Spleen (tissue), 11 donors: Measurements from ENCODE around the gene EBPL. TPM values are rescaled to one million over a fixed set of nuclear protein-coding genes. Genes with fewer than 3 reads are reported as not detected.

ENCODE experiments used
- DNase-seq: peaks from one replicate; pipeline ENCODE4 v3.0.0-alpha.2; 2020
- H3K27ac ChIP-seq, 8 donors: fragments of 200-600 bp; sonication (generic) in 7 of 8; 1 replicate in 4 of 8; 2 replicates in 4 of 8; pipeline versions ENCODE4 v1.5.0 to v1.8.0; 2016 to 2021; ENCODE audit warnings: inconsistent platforms in 4 of 8, mild to moderate bottlenecking in 4 of 8, moderate library complexity in 1 of 8
- H3K27me3 ChIP-seq, 7 donors: fragments of 200-600 bp; sonication (generic) in 6 of 7; replicated peaks in 1 of 7; 1 replicate in 4 of 7; 2 replicates in 3 of 7; pipeline versions ENCODE4 v1.5.0 to v1.8.0; 2016 to 2021; ENCODE audit warnings: inconsistent platforms in 3 of 7, mild to moderate bottlenecking in 1 of 7
- H3K36me3 ChIP-seq, 6 donors: fragments of 200-600 bp; sonication (generic) in 5 of 6; 1 replicate in 4 of 6; 2 replicates in 2 of 6; pipeline versions ENCODE4 v1.5.0 to v1.8.0; 2016 to 2021; ENCODE audit warnings: inconsistent platforms in 2 of 6
- H3K4me1 ChIP-seq, 6 donors: fragments of 200-600 bp; sonication (generic) in 5 of 6; 1 replicate in 3 of 6; 2 replicates in 3 of 6; pipeline versions ENCODE4 v1.5.0 to v1.8.0; 2016 to 2021; ENCODE audit warnings: inconsistent platforms in 3 of 6
- H3K4me3 ChIP-seq, 8 donors: fragments of 200-600 bp; sonication (generic) in 7 of 8; 1 replicate in 4 of 8; 2 replicates in 4 of 8; pipeline versions ENCODE4 v1.5.0 to v1.8.0; 2016 to 2021; ENCODE audit warnings: inconsistent platforms in 4 of 8, mild to moderate bottlenecking in 4 of 8, moderate library complexity in 2 of 8
- H3K9me3 ChIP-seq, 8 donors: fragments of 200-600 bp; sonication (generic) in 7 of 8; 1 replicate in 4 of 8; 2 replicates in 4 of 8; pipeline versions ENCODE4 v1.5.0 to v1.8.0; 2016 to 2021; ENCODE audit warnings: inconsistent platforms in 4 of 8
- CTCF ChIP-seq, 11 experiments: fragments of 200-600 bp in 7 of 11; fragments of 450-650 bp in 4 of 11; sonication (generic) in 4 of 11; IDR thresholded peaks in 8 of 11; conservative IDR thresholded peaks in 3 of 11; 1 replicate in 7 of 11; 2 replicates in 4 of 11; pipeline versions ENCODE4 v1.4.0 to v1.8.0; 2016 to 2021; ENCODE audit warnings: antibody characterized with exemption in 11 of 11, inconsistent platforms in 4 of 11, mild to moderate bottlenecking in 1 of 11
- POLR2A ChIP-seq, 3 donors: fragments of 450-650 bp; IDR thresholded peaks; one replicate each; pipeline ENCODE4 v1.5.1; 2017; ENCODE audit warnings: antibody characterized with exemption in 3 of 3, mild to moderate bottlenecking in 1 of 3
- POLR2AphosphoS5 ChIP-seq, 3 donors: sonication (generic); formaldehyde crosslinking; IDR thresholded peaks; one replicate each; pipeline ENCODE4 v1.5.1; 2017; ENCODE audit warnings: antibody characterized with exemption in 3 of 3
- WGBS, 5 donors: extraction: QIAGEN DNeasy Blood & Tissue Kit in 3 of 5; methylation state at CpG; one replicate each; pipeline versions ENCODE4 v1.1.5 to v1.1.7; 2013 to 2018; 5-methylcytosine and 5-hydroxymethylcytosine counted together
- intact Hi-C: fragments of 100-400 bp; cut with DNase I; formaldehyde crosslinking; loops from one replicate; pipeline ENCODE4 v1.15.0; 2023; ENCODE audit warnings: low total_unique reads
- polyA plus RNA-seq, 3 donors: library from polyadenylated mRNA; stranded (reverse); fragments of 200-250 nt; gene quantifications; one replicate each; pipeline ENCODE4 v1.2.1, GENCODE V29; 2013
- total RNA-seq, 7 donors: library from RNA; depleted of rRNA in 3 of 7; stranded (reverse); fragments of >200 nt in 3 of 7; fragmentation: NEBNext Ultra II Directional in 4 of 7; extraction: Animal tissue kit (Norgen Biotek cat#: 25700) in 4 of 7; gene quantifications; one replicate each; pipeline versions ENCODE4 v1.1.0 to v1.2.1, GENCODE V29; 2016 to 2021
- donor health status: healthy with polysubstance abuse.
- donor health status: DM: no; HTN: no; CAD: no; lungs with moderate emphysema.
- donor health status: DM: no; HTN: no; CAD: no.
- donor health status: Bipolar disorder and iron deficiency.
- donor health status: healthy.
- donor health status: DM: no; HTN: no; CAD: no.
- donor health status: DM: yes; HTN: yes; CAD: no.

EBPL gene
- total and polyA plus RNA-seq, 10 donors, result 20.1 to 69.4 (median 33.8) TPM

- intact Hi-C loops, result no loop called here
- no peak for TF ChIP-seq POLR2A (IDR thresholded peaks at IDR 0.05)
- TF ChIP-seq CTCF (IDR thresholded peaks at IDR 0.05 in 8 of 11, conservative IDR thresholded peaks at IDR 0.05 in 3 of 11), result no peak
- no peak for TF ChIP-seq POLR2AphosphoS5 (IDR thresholded peaks at IDR 0.05)
- Histone ChIP-seq H3K4me1 (peaks cover 0 to 86% (median 48%) of the 10 kb centered on the region in 6 donors), H3K4me3 (peak overlapping the region in 7 of 8 donors; percentile 45 to 79 (median 52)), H3K27ac (peak overlapping the region; percentile 29 to 93 (median 76)), H3K27me3 (no peaks in the 10 kb centered on the region), H3K9me3 (no peaks in the 10 kb centered on the region), H3K36me3 (peaks cover 0 to 18% (median 0%) of the 10 kb centered on the region in 6 donors)
- no peak for DNase-seq
- WGBS, 5 donors, result 42 to 61% (median 54%) methylated on average over 8 of the region's 8 CpGs
Measured at GRCh38 chr13:49629196-49629938, 61.9 kb downstream of the EBPL start.

GRCh38 chr13:49627831-49628652 is 63.2 kb downstream of the EBPL start, which contains the start of gene ARL11:
TSS of gene ARL11 (plus strand) at chr13:49628507. CDS start at chr13:49630448, 1,941 bp downstream.
- TF ChIP-seq POLR2AphosphoS5 (IDR thresholded peaks at IDR 0.05), result peak; percentile 85 to 95 (median 88)
- no peak for TF ChIP-seq CTCF (IDR thresholded peaks at IDR 0.05 in 8 of 11, conservative IDR thresholded peaks at IDR 0.05 in 3 of 11)
- peak in 2 of 3 donors; percentile 17 to 54 for TF ChIP-seq POLR2A (IDR thresholded peaks at IDR 0.05)
- Histone ChIP-seq H3K27ac (peak within 1 kb of the TSS; percentile 29 to 93 (median 76)), H3K4me3 (peak within 1 kb of the TSS; percentile 28 to 79 (median 51)), H3K27me3 (no peaks in the 10 kb centered on the region), H3K9me3 (no peaks in the 10 kb centered on the region), H3K36me3 (peaks cover 0 to 18% (median 0%) of the 10 kb centered on the region in 6 donors), H3K4me1 (peaks cover 0 to 76% (median 48%) of the 10 kb centered on the region in 6 donors)
- 33 to 44% (median 36%) methylated on average over 16 to 17 of the region's 17 CpGs for WGBS, 5 donors
- peak; percentile 96 for DNase-seq
- intact Hi-C loops, result no loop called here

GRCh38 chr13:49625392-49626079 is 65.8 kb downstream of the EBPL start:
- Histone ChIP-seq H3K9me3 (no peaks in the 10 kb centered on the region), H3K36me3 (peaks cover 0 to 6% (median 0%) of the 10 kb centered on the region in 6 donors), H3K4me3 (no peak overlapping the region), H3K27ac (peak overlapping the region in 6 of 8 donors; percentile 10 to 63 (median 34)), H3K27me3 (no peaks in the 10 kb centered on the region), H3K4me1 (peaks cover 0 to 51% (median 35%) of the 10 kb centered on the region in 6 donors)
- peak; percentile 82 for DNase-seq
- intact Hi-C loops, result no loop called here
- TF ChIP-seq CTCF (IDR thresholded peaks at IDR 0.05 in 8 of 11, conservative IDR thresholded peaks at IDR 0.05 in 3 of 11), result no peak
- TF ChIP-seq POLR2AphosphoS5 (IDR thresholded peaks at IDR 0.05), result peak; percentile 11 to 53 (median 44)
- 53 to 75% (median 67%) methylated on average over 4 to 12 of the region's 12 CpGs for WGBS, 5 donors
